Uterus (tissue), 4 donors: Measurements from ENCODE around the gene COL5A3. TPM values are rescaled to one million over a fixed set of nuclear protein-coding genes. Genes with fewer than 3 reads are reported as not detected.

ENCODE experiments used
- DNase-seq, 2 donors: peaks; one replicate each; pipeline ENCODE4 v3.0.0-alpha.2; 2019 to 2020
- H3K27ac ChIP-seq, 2 donors: fragments of 200-600 bp; sonication (generic); 1 replicate in 1 of 2; 2 replicates in 1 of 2; pipeline ENCODE4 v1.5.1; 2016 to 2018
- H3K27me3 ChIP-seq, 2 donors: fragments of 200-600 bp; sonication (generic); one replicate each; pipeline ENCODE4 v1.5.1; 2018 to 2019; ENCODE audit warnings: control low read depth in 1 of 2
- H3K36me3 ChIP-seq, 2 donors: fragments of 200-600 bp; sonication (generic); one replicate each; pipeline ENCODE4 v1.5.1; 2019; ENCODE audit warnings: control low read depth in 1 of 2
- H3K4me1 ChIP-seq, 2 donors: fragments of 200-600 bp; sonication (generic); one replicate each; pipeline ENCODE4 v1.5.1; 2018 to 2019; ENCODE audit warnings: control low read depth in 1 of 2
- H3K4me3 ChIP-seq, 2 donors: fragments of 200-600 bp; sonication (generic); 1 replicate in 1 of 2; 2 replicates in 1 of 2; pipeline ENCODE4 v1.5.1; 2018 to 2019; ENCODE audit warnings: mild to moderate bottlenecking in 1 of 2
- H3K9me3 ChIP-seq, 2 donors: fragments of 200-600 bp; sonication (generic); one replicate each; pipeline ENCODE4 v1.5.1; 2019; ENCODE audit warnings: control low read depth in 1 of 2
- CTCF ChIP-seq, 4 experiments: fragments of 200-600 bp in 2 of 4; fragments of 450-650 bp in 2 of 4; sonication (generic) in 2 of 4; IDR thresholded peaks; one replicate each; pipeline ENCODE4 v1.5.1; 2016 to 2019; ENCODE audit warnings: antibody characterized with exemption in 4 of 4, mild to moderate bottlenecking in 2 of 4, moderate library complexity in 1 of 4
- POLR2A ChIP-seq, 2 donors: fragments of 450-650 bp; IDR thresholded peaks; one replicate each; pipeline ENCODE4 v1.6.1; 2016; ENCODE audit warnings: antibody characterized with exemption in 2 of 2, mild to moderate bottlenecking in 1 of 2, moderate library complexity in 1 of 2
- intact Hi-C: fragments of 100-400 bp; cut with DNase I; formaldehyde crosslinking; loops from one replicate; pipeline ENCODE4 v1.15.1; 2023; ENCODE audit warnings: low total_unique reads
- total RNA-seq, 4 donors: library from RNA; depleted of rRNA in 3 of 4; stranded (reverse); fragments of >200 nt in 3 of 4; gene quantifications; one replicate each; pipeline versions ENCODE4 v1.1.0 to v1.2.4, GENCODE V29; 2014 to 2023
- donor health status: DM: yes; HTN: yes; CAD: no.

Gene COL5A3
- total RNA-seq, 4 donors from 2014 or later: 12.6 to 43.3 (median 25.6) TPM

- Histone ChIP-seq H3K27ac (no peak overlapping the region), H3K4me3 (no peak overlapping the region), H3K9me3 (no peaks in the 10 kb centered on the region), H3K4me1 (no peaks in the 10 kb centered on the region), H3K27me3 (no peaks in the 10 kb centered on the region), H3K36me3 (no peaks in the 10 kb centered on the region)
- no peak for DNase-seq
- TF ChIP-seq CTCF (IDR thresholded peaks at IDR 0.05) (no peak), POLR2A (IDR thresholded peaks at IDR 0.05) (no peak)
- intact Hi-C loops: no loop called here
Measured at GRCh38 chr19:9996541-9996940, 13.8 kb downstream of the COL5A3 start.

GRCh38 chr19:9995999-9996398 lies 14.3 kb downstream of the COL5A3 start:
- H3K36me3 ChIP-seq: no peaks in the 10 kb centered on the region
- H3K4me1 ChIP-seq: no peaks in the 10 kb centered on the region
- H3K27ac ChIP-seq: no peak overlapping the region
- TF ChIP-seq POLR2A (IDR thresholded peaks at IDR 0.05) (no peak), CTCF (IDR thresholded peaks at IDR 0.05) (no peak)
- no peak overlapping the region for H3K4me3 ChIP-seq
- no peaks in the 10 kb centered on the region for H3K9me3 ChIP-seq
- H3K27me3 ChIP-seq: no peaks in the 10 kb centered on the region
- no peak for DNase-seq
- intact Hi-C loops: no loop called here

GRCh38 chr19:9995084-9995483 lies 15.2 kb downstream of the COL5A3 start:
- no peak for TF ChIP-seq CTCF (IDR thresholded peaks at IDR 0.05)
- no peak for TF ChIP-seq POLR2A (IDR thresholded peaks at IDR 0.05)
- intact Hi-C loops: no loop called here
- no peak for DNase-seq
- H3K27me3 ChIP-seq: no peaks in the 10 kb centered on the region
- no peaks in the 10 kb centered on the region for H3K9me3 ChIP-seq
- H3K4me3 ChIP-seq: no peak overlapping the region
- no peak overlapping the region for H3K27ac ChIP-seq
- H3K4me1 ChIP-seq: no peaks in the 10 kb centered on the region
- H3K36me3 ChIP-seq: no peaks in the 10 kb centered on the region

- intact Hi-C loops: no loop called here
- H3K4me3 ChIP-seq: no peak overlapping the region
- H3K27ac ChIP-seq: no peak overlapping the region
- H3K27me3 ChIP-seq: no peaks in the 10 kb centered on the region
- DNase-seq: no peak
- no peaks in the 10 kb centered on the region for H3K4me1 ChIP-seq
- H3K36me3 ChIP-seq: no peaks in the 10 kb centered on the region
- H3K9me3 ChIP-seq: no peaks in the 10 kb centered on the region
- no peak for TF ChIP-seq CTCF (IDR thresholded peaks at IDR 0.05)
- TF ChIP-seq POLR2A (IDR thresholded peaks at IDR 0.05): no peak
Measured at GRCh38 chr19:9991425-9992191, 18.7 kb downstream of the COL5A3 start.

GRCh38 chr19:9989504-9989903 lies 20.8 kb downstream of the COL5A3 start:
- H3K4me1 ChIP-seq: no peaks in the 10 kb centered on the region
- TF ChIP-seq CTCF (IDR thresholded peaks at IDR 0.05) (no peak), POLR2A (IDR thresholded peaks at IDR 0.05) (no peak)
- H3K27me3 ChIP-seq: no peaks in the 10 kb centered on the region
- no peak for DNase-seq
- intact Hi-C loops: no loop called here
- no peak overlapping the region for H3K27ac ChIP-seq
- H3K9me3 ChIP-seq: no peaks in the 10 kb centered on the region
- H3K4me3 ChIP-seq: no peak overlapping the region
- H3K36me3 ChIP-seq: no peaks in the 10 kb centered on the region
